GM19239 (cell line): ENCODE data around the gene FAM98B.
A peak's percentile ranks its signal among the peaks of the same experiment; 100 is the strongest.

Experiments
- DNase-seq: peaks from one replicate; pipeline ENCODE4 v3.0.0; 2011; ENCODE audit warnings: low spot score; ENCODE audit not compliant: insufficient read length
- FAIRE-seq: peaks from 2 replicates; lab custom pipeline; 2011; peaks lifted over from hg19 to GRCh38; lab: Jason Lieb, UNC

FAM98B gene

DNA sequence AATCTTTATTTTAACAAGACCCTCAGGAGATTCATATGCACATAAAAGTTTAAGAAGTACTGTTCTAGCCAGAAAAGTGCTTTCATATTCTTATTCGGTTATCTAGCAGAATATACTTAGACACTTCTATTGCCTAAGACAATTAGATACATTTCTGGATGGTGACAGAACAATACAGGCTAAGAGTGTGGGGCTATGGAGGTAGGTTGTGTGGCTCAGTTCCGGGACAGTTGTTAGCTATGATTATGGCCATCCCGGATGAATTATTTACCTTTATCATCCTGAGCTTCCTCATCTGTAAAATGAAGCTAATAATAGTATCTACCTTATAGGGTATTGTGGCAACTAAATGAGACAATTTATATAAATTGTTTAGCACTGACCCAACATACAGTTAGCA, 6.6 kb downstream of the FAM98B start:
- DNase-seq (no peak), FAIRE-seq (no peak)

DNA sequence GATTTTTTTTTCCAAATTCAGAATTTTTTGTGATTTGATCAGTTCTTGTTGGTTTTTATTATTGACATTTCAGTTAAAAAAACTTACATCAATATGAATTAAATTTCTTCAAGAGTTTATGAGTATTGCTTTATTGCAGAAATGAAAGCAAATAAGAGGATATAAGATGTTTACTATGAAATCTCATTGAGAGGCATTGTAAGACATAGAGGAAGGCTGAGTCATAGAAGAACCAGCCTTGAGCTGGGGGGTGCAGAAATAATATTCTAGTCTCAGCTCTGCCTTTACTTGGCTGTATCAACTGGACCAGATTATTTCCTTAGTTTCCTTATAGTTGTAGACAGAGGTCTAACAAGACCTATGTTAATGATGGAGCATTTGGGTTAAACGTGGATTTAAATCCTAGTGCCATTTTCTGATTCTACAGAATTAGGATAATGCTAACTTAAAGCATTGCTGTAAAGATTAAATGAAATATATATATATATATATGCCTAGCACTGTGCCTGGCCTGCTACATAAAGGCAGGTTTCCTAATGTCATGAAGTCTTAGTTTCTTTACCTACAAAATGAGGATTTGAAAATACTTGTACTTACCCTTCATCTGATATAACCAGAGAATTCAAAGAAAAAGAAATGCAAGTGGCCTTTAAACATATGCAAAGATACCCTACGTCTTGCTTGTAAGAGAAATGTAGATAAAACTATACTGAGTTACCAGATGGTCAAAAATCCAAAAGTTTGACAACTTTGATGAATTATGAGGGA, 7.3 kb downstream of the FAM98B start:
- FAIRE-seq (peak; percentile 83), DNase-seq (no peak)

DNA sequence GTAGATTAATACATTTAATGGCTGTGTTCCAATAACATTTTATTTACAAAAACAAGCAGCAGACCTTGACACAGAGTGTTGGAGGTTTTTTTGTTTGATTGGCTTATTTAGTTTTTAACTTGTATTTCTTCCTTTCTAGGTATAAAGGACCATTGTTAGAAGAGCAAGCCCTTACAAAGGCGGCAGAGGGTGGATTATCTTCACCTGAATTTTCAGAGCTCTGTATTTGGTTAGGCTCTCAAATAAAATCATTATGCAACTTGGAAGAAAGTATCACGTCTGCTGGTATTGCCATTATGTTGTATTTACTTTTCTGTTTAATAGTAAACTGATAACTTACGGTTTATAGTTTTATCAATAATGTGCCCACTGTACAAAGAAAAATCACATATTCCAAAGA, 10.0 kb downstream of the FAM98B start:
- FAIRE-seq (no peak), DNase-seq (no peak)

- DNase-seq = no peak
- FAIRE-seq = no peak
Observed at GRCh38 chr15:38464675-38465074, 10.7 kb downstream of the FAM98B start.

DNA sequence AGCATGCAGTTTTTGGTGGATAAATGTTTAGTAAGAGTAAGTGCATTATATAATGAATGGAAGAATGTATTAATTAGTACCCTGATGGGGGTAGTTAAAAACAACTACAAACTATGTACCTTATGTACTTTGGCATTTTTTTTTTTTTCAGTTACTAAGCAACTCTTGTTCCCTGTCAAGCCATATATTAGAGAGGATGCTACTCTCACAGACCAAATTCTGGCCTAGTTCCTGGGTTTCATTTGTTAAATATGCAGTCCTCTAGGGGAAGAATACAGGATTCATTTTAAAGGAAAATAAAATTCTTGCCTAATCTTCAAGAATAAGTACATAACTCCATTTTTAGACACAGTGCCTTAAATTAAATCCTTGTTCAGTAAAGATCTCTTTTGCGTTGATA, 16.9 kb downstream of the FAM98B start:
- FAIRE-seq (no peak), DNase-seq (no peak)

GRCh38 chr15:38471974-38472373, 18.0 kb downstream of the FAM98B start:
- FAIRE-seq (no peak), DNase-seq (no peak)

DNA sequence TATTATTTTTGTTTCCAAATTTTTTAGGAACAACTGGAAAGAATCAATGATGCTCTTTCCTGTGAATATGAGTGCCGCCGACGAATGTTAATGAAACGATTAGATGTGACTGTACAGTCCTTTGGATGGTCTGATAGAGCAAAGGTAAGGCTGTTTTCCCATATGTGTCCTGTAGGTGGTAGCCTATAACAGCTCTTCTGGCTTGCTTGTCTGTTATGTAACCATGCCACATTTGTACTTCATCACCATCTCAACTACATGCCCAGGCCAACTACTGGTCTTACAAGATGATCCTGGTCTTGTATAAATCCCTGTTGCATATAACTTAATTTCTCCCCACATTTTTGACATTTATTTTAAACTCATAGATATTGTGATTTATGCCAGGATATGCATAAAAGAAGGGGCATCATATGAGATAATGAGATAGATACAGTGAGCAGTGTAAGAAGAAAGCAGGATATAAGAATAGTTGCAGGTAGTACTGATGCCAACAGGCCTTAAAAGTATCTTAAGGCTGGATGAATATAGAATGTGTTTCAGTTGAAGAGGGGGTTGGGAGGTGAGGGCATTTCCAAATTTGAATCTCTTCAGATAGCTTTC, 20.3 kb downstream of the FAM98B start:
- DNase-seq = peak; percentile 9
- peak; percentile 95 for FAIRE-seq

DNA sequence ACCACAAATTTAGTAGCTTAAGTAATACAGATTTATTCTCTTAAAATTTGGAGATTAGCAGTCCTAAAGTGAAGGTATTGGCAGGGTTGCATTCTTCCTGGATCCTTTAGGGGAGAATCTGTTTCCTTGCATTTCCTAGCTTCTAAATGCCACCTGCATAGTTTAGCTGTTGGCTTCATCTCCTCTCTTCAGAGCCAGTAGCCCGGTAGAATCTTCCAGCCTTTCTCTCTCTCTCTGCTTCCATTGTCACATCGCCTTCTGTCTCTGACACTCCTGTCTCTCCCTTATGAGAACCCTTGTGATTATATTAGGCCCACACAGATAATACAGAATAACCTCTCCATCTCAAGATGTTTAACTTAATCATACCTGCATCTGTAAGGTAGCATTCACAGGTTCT, 21.4 kb downstream of the FAM98B start:
- DNase-seq (no peak), FAIRE-seq (no peak)

DNA sequence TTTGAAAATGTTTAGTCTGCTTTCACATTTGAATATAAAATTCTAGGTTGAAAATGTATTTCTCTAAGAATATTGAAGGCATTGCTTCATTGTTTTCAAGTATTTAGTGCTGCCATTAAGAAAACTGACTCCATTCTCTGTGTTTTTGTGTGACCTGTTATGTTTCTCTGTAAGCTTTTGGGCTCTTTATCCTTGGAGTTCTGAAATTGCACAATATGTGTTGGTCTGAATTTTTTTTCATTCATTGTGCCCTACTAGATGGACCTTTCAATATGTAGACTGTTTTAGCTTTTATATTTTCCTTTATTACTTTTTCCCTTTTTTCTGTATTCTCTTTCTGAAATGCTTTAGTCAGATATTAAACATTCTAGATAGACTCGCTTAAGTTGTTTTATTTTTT, 22.2 kb downstream of the FAM98B start:
- no peak for FAIRE-seq

DNA sequence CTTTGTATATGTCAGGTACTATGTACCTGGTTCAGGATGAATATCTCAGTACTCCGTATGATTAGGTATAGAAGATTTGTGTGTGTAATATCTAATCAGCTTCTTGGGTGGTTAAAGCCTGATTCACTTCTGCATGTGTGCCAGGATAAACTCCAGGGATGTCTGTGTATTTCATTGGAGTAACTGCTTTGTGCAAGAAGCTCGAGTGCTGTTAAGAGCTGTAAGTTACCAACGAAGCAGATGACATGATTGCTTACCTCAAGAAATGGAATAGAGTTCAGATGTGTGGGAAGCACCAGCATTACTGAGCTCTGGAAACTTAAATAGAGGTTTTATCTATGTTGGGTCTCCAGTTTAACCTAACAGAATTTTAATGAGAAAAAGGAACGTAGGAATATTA, 23.7 kb downstream of the FAM98B start:
- no peak for FAIRE-seq
- no peak for DNase-seq

More for the DNA sequence above, 22.2 kb downstream of the FAM98B start:
- no peak for DNase-seq

GRCh38 chr15:38479266-38479665, 25.3 kb downstream of the FAM98B start:
- DNase-seq (no peak), FAIRE-seq (no peak)

DNA sequence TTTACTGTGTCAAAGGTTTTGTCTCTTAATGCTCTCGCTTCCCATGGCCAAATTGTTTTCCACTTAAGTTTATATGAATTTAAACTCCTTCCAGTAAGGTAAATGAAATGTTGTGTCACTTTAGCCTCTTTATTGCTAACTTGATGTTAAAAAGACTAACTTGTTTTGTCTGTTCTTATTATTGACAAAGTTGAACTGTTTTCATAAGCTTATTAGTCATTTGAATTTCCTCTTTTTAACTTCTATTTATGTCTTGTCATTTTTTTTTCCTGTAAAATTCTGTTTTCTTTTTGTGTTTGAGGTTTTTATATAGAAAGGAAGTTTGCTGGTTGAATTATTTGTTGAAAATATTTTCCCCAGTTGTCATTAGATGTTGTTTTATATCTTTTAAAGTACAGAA, 25.8 kb downstream of the FAM98B start:
- FAIRE-seq = no peak
- no peak for DNase-seq

- DNase-seq = no peak
- no peak for FAIRE-seq
Observed at GRCh38 chr15:38481113-38481512, 27.2 kb downstream of the FAM98B start.

DNA sequence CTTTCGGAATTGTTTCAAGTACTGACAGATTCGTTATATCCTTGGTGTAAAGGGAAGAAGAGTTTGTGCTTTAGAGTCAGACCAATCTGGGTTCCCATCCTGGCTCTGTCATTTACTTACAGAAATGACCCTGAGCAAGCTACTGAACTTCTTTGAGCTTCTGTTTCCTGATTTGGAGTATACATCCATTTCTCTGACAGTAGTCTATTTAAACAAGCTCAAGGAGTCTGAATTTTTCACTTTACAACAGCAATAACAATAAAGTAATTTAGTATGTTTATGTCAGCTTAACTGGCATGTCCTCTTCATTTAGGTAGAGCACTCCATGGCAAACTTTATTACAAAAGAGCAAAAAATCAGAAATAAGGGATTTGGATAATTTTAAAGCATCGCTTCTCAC, 27.8 kb downstream of the FAM98B start:
- DNase-seq (no peak), FAIRE-seq (no peak)

GRCh38 chr15:38482572-38482971, 28.6 kb downstream of the FAM98B start:
- DNase-seq (no peak), FAIRE-seq (no peak)

DNA sequence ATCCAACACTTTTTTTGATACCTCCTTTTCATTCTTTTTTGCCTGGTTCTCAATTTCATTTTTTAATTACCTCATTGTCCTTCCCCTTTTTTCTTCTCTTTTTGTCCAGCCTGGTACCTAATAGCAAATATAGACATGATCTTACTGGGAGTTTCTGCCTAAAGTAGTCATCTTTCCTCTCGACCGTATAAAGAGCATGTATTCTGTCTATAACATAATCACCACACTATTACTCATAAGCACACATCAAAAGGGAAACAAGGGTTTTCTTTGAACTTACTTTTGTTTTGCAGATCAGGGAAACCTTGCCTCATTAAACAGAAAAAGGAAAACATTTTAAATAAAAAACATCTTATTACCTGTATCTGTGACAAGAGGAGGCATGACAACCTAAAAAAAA, 33.0 kb downstream of the FAM98B start:
- DNase-seq (no peak), FAIRE-seq (no peak)

DNA sequence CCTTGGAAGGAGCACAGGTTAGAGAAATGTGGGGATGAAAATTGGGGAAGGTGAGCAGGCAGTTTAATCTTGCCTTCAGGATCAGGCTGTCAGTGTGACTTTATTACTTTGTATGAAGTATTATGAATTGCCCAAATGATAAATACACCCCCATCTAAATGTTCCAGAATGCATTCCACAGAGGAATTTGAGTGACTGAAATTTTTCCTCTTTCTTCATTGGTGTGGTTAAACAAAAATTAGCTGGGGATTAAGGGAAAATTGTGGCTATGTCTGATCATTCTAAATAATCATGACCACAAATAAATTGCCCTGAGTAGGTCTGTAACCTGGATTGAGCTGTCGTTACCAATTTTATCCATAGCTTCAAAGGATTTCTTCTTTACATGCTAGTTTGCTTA, 33.5 kb downstream of the FAM98B start:
- FAIRE-seq (no peak), DNase-seq (no peak)

DNA sequence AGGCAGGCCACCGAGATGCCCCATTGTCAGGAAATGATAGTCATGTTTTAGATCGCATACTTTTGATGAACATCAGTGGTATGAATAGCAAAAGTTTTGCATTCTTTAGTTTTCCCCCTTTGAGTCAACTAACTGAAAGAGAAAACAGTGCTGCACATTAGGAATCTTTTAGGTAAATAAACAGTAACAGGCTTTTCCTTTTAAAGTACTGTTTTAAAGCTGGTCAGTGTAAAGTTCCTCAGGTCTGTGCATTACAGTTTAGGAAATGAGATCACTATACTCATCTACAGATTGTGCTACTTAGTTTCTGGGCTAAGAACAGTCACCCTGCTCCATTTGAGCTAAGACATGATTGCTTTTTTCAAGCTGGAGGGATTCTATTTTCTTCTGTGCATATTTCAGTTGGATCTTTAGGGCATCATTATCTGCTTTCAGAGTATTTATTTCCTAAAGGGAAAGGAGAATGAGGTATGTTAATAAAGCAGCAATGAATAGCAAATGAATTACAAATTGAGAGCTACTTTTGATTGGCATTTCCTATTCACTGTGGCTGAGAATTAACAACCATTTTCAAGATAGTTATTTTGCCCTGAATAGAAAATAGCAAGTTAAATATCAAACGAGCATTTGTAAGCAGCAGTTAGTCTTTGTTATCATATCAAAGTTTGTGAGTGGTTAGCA, 36.5 kb downstream of the FAM98B start:
- FAIRE-seq (no peak), DNase-seq (no peak)

DNA sequence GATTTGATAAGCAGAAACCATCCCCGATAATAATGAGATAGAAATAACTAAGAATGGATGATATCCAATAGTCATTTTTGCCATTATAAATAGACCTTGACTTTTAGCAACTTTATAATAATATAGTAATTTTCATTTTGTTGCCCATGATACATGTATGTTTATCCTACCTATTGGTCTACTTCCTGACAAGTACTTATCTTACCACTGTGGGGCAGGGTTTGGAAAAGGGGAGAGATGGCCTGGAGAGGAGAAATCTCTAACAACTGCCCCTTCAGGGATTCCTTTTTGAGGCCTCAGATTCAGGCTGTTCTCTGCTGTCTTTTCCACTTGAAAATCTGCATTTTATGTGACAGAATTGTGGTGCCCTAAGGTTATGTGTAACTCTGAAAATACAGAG, 42.2 kb downstream of the FAM98B start:
- DNase-seq (no peak), FAIRE-seq (no peak)

DNA sequence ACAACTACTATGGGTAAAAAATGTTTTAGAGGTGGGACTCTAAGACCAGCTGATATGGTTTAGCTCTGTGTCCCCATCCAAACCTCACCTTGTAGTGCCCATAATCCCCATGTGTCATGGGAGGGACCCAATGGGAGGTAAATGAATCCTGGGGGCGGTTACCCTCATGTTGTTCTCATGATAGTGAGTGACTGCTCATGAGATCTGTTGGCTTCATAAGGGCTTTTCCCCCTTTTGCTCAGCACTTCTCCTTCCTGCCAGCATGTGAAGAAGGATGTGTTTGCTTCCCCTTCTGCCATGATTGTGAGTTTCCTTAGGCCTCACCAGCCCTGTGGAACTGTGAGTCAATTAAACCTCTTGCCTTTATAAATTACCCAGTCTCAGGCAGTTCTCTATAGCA, 45.7 kb downstream of the FAM98B start:
- no peak for FAIRE-seq

GRCh38 chr15:38503496-38503895, 49.6 kb downstream of the FAM98B start:
- FAIRE-seq = no peak

More for the DNA sequence above, 45.7 kb downstream of the FAM98B start:
- DNase-seq = no peak

More at GRCh38 chr15:38503496-38503895, 49.6 kb downstream of the FAM98B start:
- no peak for DNase-seq
